Endothelial cell of umbilical vein (primary cell): ENCODE measurements around the gene FGF16. TPM values are rescaled to one million over a fixed set of nuclear protein-coding genes. Genes with fewer than 3 reads are reported as not detected.

Source experiments
- BruUV-seq: library from RNA; stranded (reverse); fragments of 400-500 nt; replicated peaks from 2 replicates; lab custom pipeline; 2021; lab: Mats Ljungman, UMichigan
- CTCF ChIA-PET: fragments of 300-600, 350-600 bp; sonication (Branson Sonifier 250); formaldehyde crosslinking; loops from one replicate; lab custom pipeline; 2021; ENCODE audit warnings: antibody characterized with exemption, inconsistent platforms; lab: Charles Lee
- POLR2A ChIA-PET: fragments of 300-600, 350-600 bp; sonication (Branson Sonifier 250); formaldehyde crosslinking; loops from one replicate; lab custom pipeline; 2021; ENCODE audit warnings: antibody characterized with exemption, inconsistent platforms; lab: Charles Lee
- DNase-seq: peaks from one replicate; pipeline ENCODE4 v3.0.0-alpha.2; 2011; ENCODE audit warnings: low read depth, low spot score
- FAIRE-seq: peaks from 2 replicates; lab custom pipeline; 2011; peaks lifted over from hg19 to GRCh38; lab: Jason Lieb, UNC
- H2AFZ ChIP-seq: 2 replicates; pipeline ENCODE4 v1.6.0; 2012; ENCODE audit warnings: low read depth, low read length, control low read depth, inconsistent platforms
- H3K27ac ChIP-seq: 2 replicates; pipeline ENCODE4 v1.5.1; 2011; ENCODE audit warnings: low read depth, mild to moderate bottlenecking, control low read depth, low read length, moderate library complexity; ENCODE audit not compliant: insufficient read depth
- H3K27me3 ChIP-seq, 2 experiments: 2 replicates each; pipeline versions ENCODE4 v1.6.0 to v1.6.1; 2011; ENCODE audit warnings: low read length in 2 of 2, mixed read lengths in 1 of 2; ENCODE audit not compliant: control insufficient read depth in 2 of 2, insufficient read depth in 2 of 2
- H3K36me3 ChIP-seq, 2 experiments: 2 replicates in 1 of 2; 3 replicates in 1 of 2; pipeline ENCODE4 v1.5.1; 2011; ENCODE audit warnings: low read length in 2 of 2, mild to moderate bottlenecking in 1 of 2, moderate library complexity in 1 of 2; ENCODE audit not compliant: control insufficient read depth in 2 of 2, insufficient read depth in 2 of 2; ENCODE audit errors: extremely low read depth in 1 of 2
- H3K4me1 ChIP-seq: 3 replicates; pipeline ENCODE4 v1.5.1; 2011; ENCODE audit warnings: mild to moderate bottlenecking, low read length; ENCODE audit not compliant: control insufficient read depth, insufficient read depth; ENCODE audit errors: extremely low read depth
- H3K4me2 ChIP-seq: 2 replicates; pipeline ENCODE4 v1.6.1; 2011; ENCODE audit warnings: low read length, control low read depth, mixed read lengths; ENCODE audit not compliant: insufficient read depth
- H3K4me3 ChIP-seq, 3 experiments: fragments of 200-600 bp in 1 of 3; sonication (generic), shearing (Covaris generic) in 1 of 3; replicated peaks in 1 of 3; 2 replicates each; pipeline ENCODE4 v1.5.1; 2011 to 2016; ENCODE audit warnings: control low read depth in 3 of 3, low read length in 3 of 3, mild to moderate bottlenecking in 2 of 3, inconsistent platforms in 1 of 3, low read depth in 1 of 3, moderate library complexity in 1 of 3; ENCODE audit not compliant: insufficient read depth in 1 of 3
- H3K79me2 ChIP-seq: 2 replicates; pipeline ENCODE4 v1.6.0; 2012; ENCODE audit warnings: low read length, inconsistent platforms; ENCODE audit not compliant: control insufficient read depth, insufficient read depth
- H3K9ac ChIP-seq: replicated peaks from 2 replicates; pipeline ENCODE3; 2011; ENCODE audit warnings: low read length, control low read depth; ENCODE audit not compliant: insufficient read depth; ENCODE audit errors: extremely low read depth
- H3K9me1 ChIP-seq: replicated peaks from 3 replicates; pipeline ENCODE4 v1.6.0; 2011; ENCODE audit warnings: mild to moderate bottlenecking, low read length; ENCODE audit not compliant: control insufficient read depth, insufficient read depth; ENCODE audit errors: extremely low read depth
- H3K9me3 ChIP-seq: replicated peaks from 2 replicates; pipeline ENCODE4 v1.5.1; 2012; ENCODE audit warnings: low read length, inconsistent platforms; ENCODE audit not compliant: control insufficient read depth, insufficient read depth
- H4K20me1 ChIP-seq: replicated peaks from 2 replicates; pipeline ENCODE3; 2011; ENCODE audit warnings: mild to moderate bottlenecking, low read length; ENCODE audit not compliant: control insufficient read depth, insufficient read depth; ENCODE audit errors: extremely low read depth
- CTCF ChIP-seq, 2 donors: IDR thresholded peaks; 1 replicate in 1 of 2; 2 replicates in 1 of 2; pipeline ENCODE4 v1.5.1; 2011; ENCODE audit warnings: low read length in 2 of 2, mild to moderate bottlenecking in 2 of 2, moderate library complexity in 2 of 2, control low read depth in 1 of 2, inconsistent platforms in 1 of 2, low read depth in 1 of 2; ENCODE audit not compliant: insufficient read depth in 1 of 2; ENCODE audit errors: extremely low read depth in 1 of 2
- EZH2 ChIP-seq: IDR thresholded peaks from 2 replicates; pipeline ENCODE4 v1.6.1; 2012; ENCODE audit warnings: borderline replicate concordance, low read depth, mild to moderate bottlenecking, moderate library complexity, low read length, inconsistent platforms; ENCODE audit not compliant: severe bottlenecking
- FOS ChIP-seq: IDR thresholded peaks from 2 replicates; pipeline ENCODE4 v1.6.1; 2011; ENCODE audit warnings: mild to moderate bottlenecking, low read length, moderate library complexity, borderline replicate concordance; ENCODE audit not compliant: insufficient read depth
- GATA2 ChIP-seq: IDR thresholded peaks from 2 replicates; pipeline ENCODE4 v1.7.0; 2011; ENCODE audit warnings: low read depth, mild to moderate bottlenecking, moderate library complexity, mixed read lengths, low read length; ENCODE audit not compliant: insufficient read length, insufficient read depth
- JUN ChIP-seq: IDR thresholded peaks from 2 replicates; pipeline ENCODE4 v1.6.1; 2011; ENCODE audit warnings: borderline replicate concordance, low read depth; ENCODE audit not compliant: insufficient read length, insufficient read depth
- MAX ChIP-seq: IDR thresholded peaks from 2 replicates; pipeline ENCODE4 v1.6.1; 2011; ENCODE audit not compliant: insufficient read depth, insufficient read length
- MYC ChIP-seq: IDR thresholded peaks from one replicate; pipeline ENCODE4 v1.6.1; 2011; ENCODE audit warnings: mild to moderate bottlenecking, low read depth, low read length
- POLR2A ChIP-seq: IDR thresholded peaks from 2 replicates; pipeline ENCODE4 v1.6.1; 2012; ENCODE audit warnings: low read depth, mild to moderate bottlenecking, control low read depth, low read length
- POLR2AphosphoS5 ChIP-seq: IDR thresholded peaks from 2 replicates; pipeline ENCODE4 v1.6.1; 2012; ENCODE audit warnings: low read depth, mild to moderate bottlenecking, control low read depth, low read length, moderate library complexity; ENCODE audit not compliant: insufficient read depth
- dilution Hi-C: fragments of 300-500 bp; cut with MboI; formaldehyde crosslinking; loops from one replicate; pipeline ENCODE4 v1.15.0; 2019; ENCODE audit warnings: low sequenced_read_pairs; ENCODE audit not compliant: extremely low pct_ligation_motif_present
- intact Hi-C: fragments of 100-400 bp; cut with micrococcal nuclease; formaldehyde crosslinking; loops from one replicate; pipeline ENCODE4 v1.10.0; 2022
- polyA plus RNA-seq, 4 experiments: library from polyadenylated mRNA; depleted of rRNA in 3 of 4; stranded (reverse) in 3 of 4; unstranded in 1 of 4; fragments of >200 nt; gene quantifications; 2 replicates each; pipeline versions ENCODE4 v1.2.1 to v1.2.3, GENCODE V29; 2011 to 2012; ENCODE audit warnings: missing spikeins in 1 of 4
- total RNA-seq: library from RNA; stranded (reverse); gene quantifications from 2 replicates; pipeline ENCODE4 v1.2.3, GENCODE V29; 2021

Gene FGF16
- total and polyA plus RNA-seq, 2 donors (not counting 3 experiments of a cell fraction or from before 2014, with no cell fraction given) = 3.1 to 3.8 TPM

GRCh38 chrX:77431227-77431626 is 16.0 kb upstream of the FGF16 start:
- H3K36me3 ChIP-seq = no peaks in the 10 kb centered on the region
- H3K4me3 ChIP-seq = no peak overlapping the region
- TF ChIP-seq GATA2 = no peak
- no peak for TF ChIP-seq CTCF (IDR thresholded peaks at IDR 0.05; ENCODE audit: extremely low read depth in 1 of 2, insufficient read depth in 1 of 2, low read depth in 1 of 2, low read length in 2 of 2)
- no peak for TF ChIP-seq FOS
- no peak for TF ChIP-seq POLR2A
- no peak for TF ChIP-seq MAX
- intact Hi-C loops = no loop called here
- no peak for DNase-seq
- H2AFZ ChIP-seq = no peak overlapping the region
- no peaks in the 10 kb centered on the region for H4K20me1 ChIP-seq
- no peaks in the 10 kb centered on the region for H3K9me3 ChIP-seq
- H3K27me3 ChIP-seq = no peaks in the 10 kb centered on the region
- no peak overlapping the region for H3K9ac ChIP-seq
- dilution Hi-C loops = no loop called here
- H3K4me1 ChIP-seq = peaks cover 28% of the 10 kb centered on the region
- ChIA-PET CTCF (interaction anchor here (0.6 kb wide), 1 partner anchor 471 kb away, joined by 3 read pairs; no protein-coding TSS in a partner anchor), POLR2A (no interaction called here)
- H3K79me2 ChIP-seq = no peaks in the 10 kb centered on the region
- H3K4me2 ChIP-seq = no peak overlapping the region
- no peak for FAIRE-seq
- H3K27ac ChIP-seq = no peak overlapping the region
- BruUV-seq = no TSS peak
- H3K9me1 ChIP-seq = no peaks in the 10 kb centered on the region

GRCh38 chrX:77433001-77433400 is 14.2 kb upstream of the FGF16 start:
- dilution Hi-C loops = no loop called here
- CTCF ChIA-PET = no interaction called here
- Histone ChIP-seq H3K9me1 (no peaks in the 10 kb centered on the region), H3K4me2 (no peak overlapping the region), H3K36me3 (no peaks in the 10 kb centered on the region), H3K4me3 (no peak overlapping the region), H3K9me3 (no peaks in the 10 kb centered on the region), H3K27me3 (no peaks in the 10 kb centered on the region), H3K9ac (no peak overlapping the region), H3K79me2 (no peaks in the 10 kb centered on the region), H4K20me1 (no peaks in the 10 kb centered on the region), H3K4me1 (peaks cover 21% of the 10 kb centered on the region), H3K27ac (no peak overlapping the region), H2AFZ (no peak overlapping the region)
- TF ChIP-seq POLR2A = no peak
- no peak for TF ChIP-seq EZH2
- no peak for TF ChIP-seq GATA2
- TF ChIP-seq JUN = no peak
- TF ChIP-seq MYC = no peak
- TF ChIP-seq CTCF (IDR thresholded peaks at IDR 0.05; ENCODE audit: extremely low read depth in 1 of 2, insufficient read depth in 1 of 2, low read depth in 1 of 2, low read length in 2 of 2) = no peak
- TF ChIP-seq FOS = no peak
- no peak for TF ChIP-seq POLR2AphosphoS5
- no peak for TF ChIP-seq MAX
- DNase-seq (no peak), FAIRE-seq (no peak)
- POLR2A ChIA-PET = no interaction called here
- BruUV-seq = no TSS peak
- intact Hi-C loops = no loop called here
